A549 (cell line): ENCODE data around the gene ZBTB44. TPM values are rescaled to one million over a fixed set of nuclear protein-coding genes. Genes with fewer than 3 reads are reported as not detected.

Source experiments
- ATAC-seq, 2 experiments: fragments of 200-7000 bp in 1 of 2; fragments of >200 bp in 1 of 2; cut with Nextera tagmentation in 1 of 2; cut with Tn5 transposase in 1 of 2; 3 replicates each; pipeline versions ENCODE4 v1.8.0 to v1.9.1; 2018 to 2020; ENCODE audit warnings: mild to moderate bottlenecking in 1 of 2, moderate library complexity in 1 of 2
- CTCF ChIA-PET: fragments of 300-600 bp; sonication (Branson Sonifier 250); formaldehyde crosslinking; extraction: SDS; loops from one replicate; lab custom pipeline; 2021; ENCODE audit warnings: antibody characterized with exemption, inconsistent platforms; lab: Yijun Ruan, JAX
- POLR2A ChIA-PET: fragments of 350-600 bp; formaldehyde crosslinking; extraction: SDS; loops from one replicate; lab custom pipeline; 2021; ENCODE audit warnings: antibody characterized with exemption, inconsistent platforms; lab: Yijun Ruan, JAX
- DNase-seq, 2 experiments: peaks; one replicate each; pipeline versions ENCODE4 v3.0.0 to v3.0.0-alpha.2; 2011 to 2016; ENCODE audit warnings: low read depth in 1 of 2, low spot score in 1 of 2
- FAIRE-seq: peaks from 2 replicates; lab custom pipeline; 2011; peaks lifted over from hg19 to GRCh38; lab: Jason Lieb, UNC
- H3K27ac ChIP-seq, 2 experiments: fragments of >200 bp; sonication (Bioruptor Twin); formaldehyde crosslinking; 3 replicates each; pipeline ENCODE4 v1.5.1; 2016 to 2017
- H3K4me1 ChIP-seq: fragments of >200 bp; sonication (Bioruptor Twin); formaldehyde crosslinking; 3 replicates; pipeline ENCODE4 v1.6.1; 2016
- H3K4me2 ChIP-seq: fragments of >200 bp; sonication (Bioruptor Twin); formaldehyde crosslinking; 3 replicates; pipeline ENCODE4 v1.6.1; 2016
- H3K4me3 ChIP-seq: fragments of >200 bp; sonication (Bioruptor Twin); formaldehyde crosslinking; 3 replicates; pipeline ENCODE4 v1.5.1; 2016
- H3K9me3 ChIP-seq: fragments of >200 bp; sonication (Bioruptor Twin); formaldehyde crosslinking; 3 replicates; pipeline ENCODE4 v1.6.1; 2016
- CBX2 ChIP-seq: fragments of 200-600 bp; sonication (generic); IDR thresholded peaks from 2 replicates; pipeline ENCODE4 v1.6.1; 2016; ENCODE audit warnings: low read depth, mild to moderate bottlenecking, borderline replicate concordance
- CBX8 ChIP-seq: fragments of 200-600 bp; sonication (generic); IDR thresholded peaks from 2 replicates; pipeline ENCODE4 v1.6.1; 2016
- CTCF ChIP-seq: fragments of >200 bp; sonication (Bioruptor Twin); formaldehyde crosslinking; IDR thresholded peaks from 3 replicates; pipeline ENCODE4 v1.5.1; 2016
- EP300 ChIP-seq, 2 experiments: fragments of >200 bp; sonication (Bioruptor Twin); formaldehyde crosslinking; IDR thresholded peaks; 2 replicates in 1 of 2; 3 replicates in 1 of 2; pipeline ENCODE4 v1.6.1; 2016 to 2017
- FOXS1 ChIP-seq: fragments of 250-450 bp; sonication (Bioruptor Pico); IDR thresholded peaks from 2 replicates; pipeline ENCODE4 v1.5.0; 2020; ENCODE audit warnings: mild to moderate bottlenecking, moderate library complexity
- HES2 ChIP-seq: fragments of >200 bp; sonication (Bioruptor Twin); formaldehyde crosslinking; IDR thresholded peaks from 2 replicates; pipeline ENCODE4 v1.6.1; 2016
- HEYL ChIP-seq: fragments of 250-450 bp; sonication (Bioruptor Pico); IDR thresholded peaks from 2 replicates; pipeline ENCODE4 v1.8.0; 2021; ENCODE audit warnings: mild to moderate bottlenecking, moderate library complexity
- HMGXB4 ChIP-seq: fragments of 250-450 bp; sonication (Bioruptor Pico); IDR thresholded peaks from 2 replicates; pipeline ENCODE4 v1.5.0; 2021; ENCODE audit warnings: mild to moderate bottlenecking, moderate library complexity, borderline replicate concordance
- HOXA7 ChIP-seq: fragments of 250-450 bp; sonication (Bioruptor Pico); IDR thresholded peaks from 2 replicates; pipeline ENCODE4 v1.5.0; 2020; ENCODE audit warnings: mild to moderate bottlenecking, moderate library complexity
- HOXB13 ChIP-seq: fragments of 250-450 bp; sonication (Bioruptor Pico); IDR thresholded peaks from 2 replicates; pipeline ENCODE4 v1.5.0; 2020; ENCODE audit warnings: low read depth, mild to moderate bottlenecking, moderate library complexity
- JUN ChIP-seq, 2 experiments: fragments of >200 bp; sonication (Bioruptor Twin); formaldehyde crosslinking; IDR thresholded peaks; 2 replicates in 1 of 2; 3 replicates in 1 of 2; pipeline ENCODE4 v1.6.1; 2016 to 2017
- JUNB ChIP-seq: fragments of >200 bp; sonication (Bioruptor Twin); formaldehyde crosslinking; IDR thresholded peaks from 2 replicates; pipeline ENCODE4 v1.6.1; 2016
- KDM5A ChIP-seq: fragments of 200-600 bp; sonication (generic); IDR thresholded peaks from 2 replicates; pipeline ENCODE4 v1.6.1; 2016; ENCODE audit warnings: antibody characterized with exemption, mild to moderate bottlenecking
- MAFK ChIP-seq: fragments of 450-650 bp; IDR thresholded peaks from 2 replicates; pipeline ENCODE4 v1.6.1; 2014; ENCODE audit not compliant: partially characterized antibody
- MAZ ChIP-seq: fragments of 150-350 bp; IDR thresholded peaks from 2 replicates; pipeline ENCODE4 v1.6.1; 2014; ENCODE audit warnings: antibody characterized with exemption, low read depth, low read length, borderline replicate concordance
- NR3C1 ChIP-seq: fragments of >200 bp; sonication (Bioruptor Twin); formaldehyde crosslinking; IDR thresholded peaks from 3 replicates; pipeline ENCODE4 v1.6.1; 2017
- PBX3 ChIP-seq: IDR thresholded peaks from 2 replicates; pipeline ENCODE4 v1.6.1; 2012
- POLR2A ChIP-seq: IDR thresholded peaks from 2 replicates; pipeline ENCODE4 v1.6.1; 2012; ENCODE audit warnings: mild to moderate bottlenecking, low read length
- RAD21 ChIP-seq, 2 experiments: fragments of >200 bp in 1 of 2; sonication (Bioruptor Twin) in 1 of 2; formaldehyde crosslinking in 1 of 2; IDR thresholded peaks in 1 of 2; conservative IDR thresholded peaks in 1 of 2; 2 replicates in 1 of 2; 3 replicates in 1 of 2; pipeline ENCODE4 v1.6.1; 2012 to 2018; ENCODE audit warnings: inconsistent platforms in 1 of 2
- RARB ChIP-seq: fragments of 250-450 bp; sonication (Bioruptor Pico); IDR thresholded peaks from 2 replicates; pipeline ENCODE4 v1.8.0; 2021; ENCODE audit warnings: mild to moderate bottlenecking, moderate library complexity
- RCOR1 ChIP-seq: fragments of 150-350 bp; IDR thresholded peaks from 2 replicates; pipeline ENCODE4 v1.6.1; 2014; ENCODE audit warnings: antibody characterized with exemption, low read length, low read depth
- TFCP2L1 ChIP-seq: fragments of 250-450 bp; sonication (Bioruptor Pico); IDR thresholded peaks from 2 replicates; pipeline ENCODE4 v1.5.0; 2021; ENCODE audit warnings: mild to moderate bottlenecking
- TP53 ChIP-seq: fragments of 250-450 bp; sonication (Bioruptor Pico); IDR thresholded peaks from 2 replicates; pipeline ENCODE4 v1.5.0; 2021; ENCODE audit warnings: mild to moderate bottlenecking, moderate library complexity
- ZC3H11A ChIP-seq: fragments of 450-650 bp; IDR thresholded peaks from 2 replicates; pipeline ENCODE4 v1.6.1; 2014; ENCODE audit warnings: antibody characterized with exemption, mild to moderate bottlenecking
- ZNF302 ChIP-seq: fragments of 250-450 bp; sonication (Bioruptor Pico); IDR thresholded peaks from 2 replicates; pipeline ENCODE4 v1.9.0; 2021; ENCODE audit warnings: inconsistent platforms, mild to moderate bottlenecking, moderate library complexity
- ZSCAN20 ChIP-seq: fragments of 250-450 bp; sonication (Bioruptor Pico); IDR thresholded peaks from 2 replicates; pipeline ENCODE4 v1.8.0; 2022; ENCODE audit warnings: mild to moderate bottlenecking, moderate library complexity
- WGBS: methylation state at CpG from one replicate; pipeline ENCODE4 v1.1.6; 2017; ENCODE audit errors: missing lambda C conversion rate; 5-methylcytosine and 5-hydroxymethylcytosine counted together
- polyA plus RNA-seq, 4 experiments: library from polyadenylated mRNA; depleted of rRNA in 3 of 4; stranded (reverse); fragments of >200 nt; fragmentation: RNase III in 1 of 4; extraction: RNeasy Plus Mini Kit Qiagen cat#74134 plus additional on column Dnase treatment in 1 of 4; gene quantifications; 2 replicates in 3 of 4; 3 replicates in 1 of 4; pipeline ENCODE4 v1.2.3, GENCODE V29; 2011 to 2017

The ZBTB44 gene
- polyA plus RNA-seq, 2 of the 4 experiments (the other 2 are of a cell fraction): 6.7 to 16.1 TPM

- Histone ChIP-seq H3K4me3 (no peak overlapping the region), H3K4me1 (peaks cover 21% of the 10 kb centered on the region), H3K4me2 (no peak overlapping the region), H3K27ac (peak overlapping the region in 1 of 2 experiments; percentile 84; a peak in 2 of 6 replicates), H3K9me3 (no peaks in the 10 kb centered on the region; the same call in 2 of the 3 replicates)
- TF ChIP-seq CTCF (no peak), NR3C1 (no peak), ZNF302 (no peak), TFCP2L1 (CRISPR knock-in tag) (no peak), RAD21 (conservative IDR thresholded peaks at IDR 0.05 in 1 of 2, IDR thresholded peaks at IDR 0.05 in 1 of 2) (no peak), JUNB (no peak), EP300 (IDR thresholded peaks at IDR 0.05) (no peak), CBX2 (no peak), TP53 (CRISPR knock-in tag) (no peak), MAZ (no peak), HOXB13 (CRISPR knock-in tag) (no peak)
- CTCF ChIA-PET: no interaction called here
- ATAC-seq: no peak
- WGBS: 74% methylated on average over 16 of the region's 21 CpGs
- POLR2A ChIA-PET: no interaction called here
- no peak for DNase-seq
- no peak for FAIRE-seq
Observed at GRCh38 chr11:130179396-130180306, 135.1 kb downstream of the ZBTB44 start.

GRCh38 chr11:130178441-130179339 lies 136.0 kb downstream of the ZBTB44 start:
- ATAC-seq (no peak), DNase-seq (no peak), FAIRE-seq (no peak)
- WGBS: 68% methylated on average over 15 of the region's 16 CpGs
- Histone ChIP-seq H3K4me2 (no peak overlapping the region), H3K27ac (no peak overlapping the region), H3K4me1 (peaks cover 21% of the 10 kb centered on the region), H3K4me3 (no peak overlapping the region), H3K9me3 (no peaks in the 10 kb centered on the region; the same call in 2 of the 3 replicates)
- TF ChIP-seq HMGXB4 (no peak), HEYL (CRISPR knock-in tag) (no peak), RCOR1 (no peak), CBX8 (no peak), PBX3 (no peak), HES2 (no peak), KDM5A (no peak), HOXB13 (CRISPR knock-in tag) (no peak), POLR2A (no peak), JUN (IDR thresholded peaks at IDR 0.05) (no peak), HOXA7 (no peak), ZSCAN20 (CRISPR knock-in tag) (no peak), ZC3H11A (no peak), FOXS1 (CRISPR knock-in tag) (no peak), ZNF302 (no peak), TFCP2L1 (CRISPR knock-in tag) (no peak), MAFK (no peak), RARB (no peak), CTCF (no peak)
- ChIA-PET POLR2A (no interaction called here), CTCF (interaction anchor here (1.4 kb wide), 1 partner anchor 32 kb away, joined by 3 read pairs; no protein-coding TSS in a partner anchor)
